HCT116 (cell line): ENCODE data around the gene PRDM1.

Experiments
- CEBPB ChIP-seq: IDR thresholded peaks from 2 replicates; pipeline ENCODE4 v1.6.1; 2012; ENCODE audit warnings: low read depth
- EZH2 ChIP-seq: fragments of 200-600 bp; sonication (generic); IDR thresholded peaks from 2 replicates; pipeline ENCODE4 v1.6.1; 2017; ENCODE audit warnings: antibody characterized with exemption, mixed run types
- EZH2phosphoT487 ChIP-seq: fragments of 200-600 bp; IDR thresholded peaks from 2 replicates; pipeline ENCODE4 v1.6.1; 2018; ENCODE audit warnings: antibody characterized with exemption, borderline replicate concordance
- POLR2A ChIP-seq: IDR thresholded peaks from 2 replicates; pipeline ENCODE4 v1.7.0; 2011; ENCODE audit warnings: borderline replicate concordance; ENCODE audit not compliant: insufficient read depth, insufficient read length; ENCODE audit errors: extremely low read depth
- POLR2AphosphoS5 ChIP-seq: IDR thresholded peaks from 2 replicates; pipeline ENCODE4 v1.6.1; 2011; ENCODE audit warnings: mild to moderate bottlenecking, low read depth, low read length, moderate library complexity
- REST ChIP-seq: IDR thresholded peaks from 2 replicates; pipeline ENCODE4 v1.6.1; 2012; ENCODE audit warnings: low read depth
- SP1 ChIP-seq: IDR thresholded peaks from 2 replicates; pipeline ENCODE4 v1.6.1; 2012; ENCODE audit warnings: low read depth
- YY1 ChIP-seq: IDR thresholded peaks from 2 replicates; pipeline ENCODE4 v1.6.1; 2011; ENCODE audit warnings: low read length, low read depth, moderate library complexity, mild to moderate bottlenecking; ENCODE audit not compliant: insufficient replicate concordance; ENCODE audit errors: extremely low read depth
- ZFX ChIP-seq: fragments of 450-650 bp; IDR thresholded peaks from 2 replicates; pipeline ENCODE4 v1.6.1; 2017
- TF ChIP-seq, protein P1 (sequence below), 3 experiments: fragments of 200-600 bp in 1 of 3; sonication (generic) in 1 of 3; IDR thresholded peaks in 2 of 3; conservative IDR thresholded peaks in 1 of 3; 2 replicates each; pipeline ENCODE4 v1.5.1; 2012 to 2017; ENCODE audit warnings: low read depth in 2 of 3, low read length in 2 of 3, antibody characterized with exemption in 1 of 3, borderline replicate concordance in 1 of 3, control low read depth in 1 of 3, mild to moderate bottlenecking in 1 of 3, mixed read lengths in 1 of 3, mixed run types in 1 of 3, moderate library complexity in 1 of 3; ENCODE audit not compliant: insufficient read depth in 1 of 3
- TF ChIP-seq, protein P2 (sequence below): IDR thresholded peaks from 2 replicates; pipeline ENCODE4 v1.6.1; 2012
- TF ChIP-seq, protein P3 (sequence below): IDR thresholded peaks from 2 replicates; pipeline ENCODE4 v1.6.1; 2011; ENCODE audit warnings: mild to moderate bottlenecking, low read length, moderate library complexity; ENCODE audit not compliant: insufficient replicate concordance; ENCODE audit errors: extremely low read depth

GRCh38 chr6:106053484-106054205, 32.5 kb upstream of the PRDM1 start:
- TF ChIP-seq ZFX = no peak
- TF ChIP-seq, protein P1, sequence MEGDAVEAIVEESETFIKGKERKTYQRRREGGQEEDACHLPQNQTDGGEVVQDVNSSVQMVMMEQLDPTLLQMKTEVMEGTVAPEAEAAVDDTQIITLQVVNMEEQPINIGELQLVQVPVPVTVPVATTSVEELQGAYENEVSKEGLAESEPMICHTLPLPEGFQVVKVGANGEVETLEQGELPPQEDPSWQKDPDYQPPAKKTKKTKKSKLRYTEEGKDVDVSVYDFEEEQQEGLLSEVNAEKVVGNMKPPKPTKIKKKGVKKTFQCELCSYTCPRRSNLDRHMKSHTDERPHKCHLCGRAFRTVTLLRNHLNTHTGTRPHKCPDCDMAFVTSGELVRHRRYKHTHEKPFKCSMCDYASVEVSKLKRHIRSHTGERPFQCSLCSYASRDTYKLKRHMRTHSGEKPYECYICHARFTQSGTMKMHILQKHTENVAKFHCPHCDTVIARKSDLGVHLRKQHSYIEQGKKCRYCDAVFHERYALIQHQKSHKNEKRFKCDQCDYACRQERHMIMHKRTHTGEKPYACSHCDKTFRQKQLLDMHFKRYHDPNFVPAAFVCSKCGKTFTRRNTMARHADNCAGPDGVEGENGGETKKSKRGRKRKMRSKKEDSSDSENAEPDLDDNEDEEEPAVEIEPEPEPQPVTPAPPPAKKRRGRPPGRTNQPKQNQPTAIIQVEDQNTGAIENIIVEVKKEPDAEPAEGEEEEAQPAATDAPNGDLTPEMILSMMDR (IDR thresholded peaks at IDR 0.05 in 2 of 3, conservative IDR thresholded peaks at IDR 0.05 in 1 of 3; ENCODE audit: borderline replicate concordance in 1 of 3, insufficient read depth in 1 of 3, low read depth in 2 of 3, low read length in 2 of 3) = no peak
- TF ChIP-seq POLR2AphosphoS5 = no peak
- no peak for TF ChIP-seq POLR2A
- no peak for TF ChIP-seq EZH2phosphoT487
- no peak for TF ChIP-seq CEBPB
- TF ChIP-seq SP1 = no peak
- TF ChIP-seq YY1 = no peak
- TF ChIP-seq, protein P2, sequence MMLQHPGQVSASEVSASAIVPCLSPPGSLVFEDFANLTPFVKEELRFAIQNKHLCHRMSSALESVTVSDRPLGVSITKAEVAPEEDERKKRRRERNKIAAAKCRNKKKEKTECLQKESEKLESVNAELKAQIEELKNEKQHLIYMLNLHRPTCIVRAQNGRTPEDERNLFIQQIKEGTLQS = no peak
- TF ChIP-seq, protein P3, sequence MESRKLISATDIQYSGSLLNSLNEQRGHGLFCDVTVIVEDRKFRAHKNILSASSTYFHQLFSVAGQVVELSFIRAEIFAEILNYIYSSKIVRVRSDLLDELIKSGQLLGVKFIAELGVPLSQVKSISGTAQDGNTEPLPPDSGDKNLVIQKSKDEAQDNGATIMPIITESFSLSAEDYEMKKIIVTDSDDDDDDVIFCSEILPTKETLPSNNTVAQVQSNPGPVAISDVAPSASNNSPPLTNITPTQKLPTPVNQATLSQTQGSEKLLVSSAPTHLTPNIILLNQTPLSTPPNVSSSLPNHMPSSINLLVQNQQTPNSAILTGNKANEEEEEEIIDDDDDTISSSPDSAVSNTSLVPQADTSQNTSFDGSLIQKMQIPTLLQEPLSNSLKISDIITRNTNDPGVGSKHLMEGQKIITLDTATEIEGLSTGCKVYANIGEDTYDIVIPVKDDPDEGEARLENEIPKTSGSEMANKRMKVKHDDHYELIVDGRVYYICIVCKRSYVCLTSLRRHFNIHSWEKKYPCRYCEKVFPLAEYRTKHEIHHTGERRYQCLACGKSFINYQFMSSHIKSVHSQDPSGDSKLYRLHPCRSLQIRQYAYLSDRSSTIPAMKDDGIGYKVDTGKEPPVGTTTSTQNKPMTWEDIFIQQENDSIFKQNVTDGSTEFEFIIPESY = no peak
- TF ChIP-seq REST = no peak
- TF ChIP-seq EZH2 = no peak
